Activated T-cell treated with anti-CD3 and anti-CD28 coated beads, Interleukin-2, amount 50 U/mL, for 1 hour (primary cell): ENCODE measurements around the gene JOSD1.

Source experiments
- DNase-seq: peaks from one replicate; pipeline ENCODE4 v3.0.0-alpha.2; 2020

Gene JOSD1

GRCh38 chr22:38700789-38701628 is at the start of gene JOSD1:
TSS of gene JOSD1 (minus strand) at chr22:38700943. CDS start at chr22:38699987, 956 bp downstream.
- peak; percentile 100 for DNase-seq

GRCh38 chr22:38750104-38750503 is 49.4 kb upstream of the JOSD1 start:
- no peak for DNase-seq

- no peak for DNase-seq
Observed at GRCh38 chr22:38748487-38749136, 47.9 kb upstream of the JOSD1 start.

- DNase-seq: no peak
Observed at GRCh38 chr22:38745676-38746460, 45.1 kb upstream of the JOSD1 start.

GRCh38 chr22:38744981-38745380 is 44.2 kb upstream of the JOSD1 start:
- DNase-seq: no peak

- no peak for DNase-seq
Observed at GRCh38 chr22:38742176-38742942, 41.6 kb upstream of the JOSD1 start.

- no peak for DNase-seq
Observed at GRCh38 chr22:38741576-38741975, 40.8 kb upstream of the JOSD1 start.

GRCh38 chr22:38741166-38741565 is 40.4 kb upstream of the JOSD1 start:
- no peak for DNase-seq

- DNase-seq: no peak
Observed at GRCh38 chr22:38740754-38741153, 40.0 kb upstream of the JOSD1 start.

- DNase-seq: no peak
Observed at GRCh38 chr22:38740116-38740723, 39.5 kb upstream of the JOSD1 start.

- DNase-seq: no peak
Observed at GRCh38 chr22:38739300-38740055, 38.7 kb upstream of the JOSD1 start.

- DNase-seq: no peak
Observed at GRCh38 chr22:38738475-38739070, 37.8 kb upstream of the JOSD1 start.

GRCh38 chr22:38737302-38738060 is 36.7 kb upstream of the JOSD1 start:
- no peak for DNase-seq

- DNase-seq: no peak
Observed at GRCh38 chr22:38736257-38736570, 35.5 kb upstream of the JOSD1 start.

- DNase-seq: no peak
Observed at GRCh38 chr22:38735465-38736256, 34.9 kb upstream of the JOSD1 start.

- no peak for DNase-seq
Observed at GRCh38 chr22:38735126-38735464, 34.4 kb upstream of the JOSD1 start.

- DNase-seq: no peak
Observed at GRCh38 chr22:38734421-38735100, 33.8 kb upstream of the JOSD1 start.

- DNase-seq: no peak
Observed at GRCh38 chr22:38733724-38734381, 33.1 kb upstream of the JOSD1 start.

- DNase-seq: peak; percentile 69
Observed at GRCh38 chr22:38733329-38733723, 32.6 kb upstream of the JOSD1 start.
